HepG2 (cell line): ENCODE measurements around the gene OTOP2. TPM values are rescaled to one million over a fixed set of nuclear protein-coding genes. Genes with fewer than 3 reads are reported as not detected.
A peak's percentile ranks its signal among the peaks of the same experiment; 100 is the strongest.

Experiments
- ATAC-seq: fragments of 200-7000 bp; cut with Tn5 transposase; 3 replicates; pipeline ENCODE4 v1.9.1; 2020; ENCODE audit warnings: mild to moderate bottlenecking, moderate library complexity
- BruUV-seq: library from RNA; stranded (reverse); fragments of 400-500 nt; replicated peaks from 2 replicates; lab custom pipeline; 2021; lab: Mats Ljungman, UMichigan
- CTCF ChIA-PET: fragments of 300-600 bp; formaldehyde crosslinking; extraction: SDS; loops from one replicate; lab custom pipeline; 2021; ENCODE audit warnings: low total read pairs, inconsistent platforms, low intra/inter-chr PET ratio; lab: Yijun Ruan, JAX
- POLR2A ChIA-PET: fragments of 350-600 bp; sonication (Branson Sonifier 250); formaldehyde crosslinking; loops from one replicate; lab custom pipeline; 2020; ENCODE audit warnings: antibody characterized with exemption, inconsistent platforms; lab: Yijun Ruan, JAX
- DNase-seq: peaks from one replicate; pipeline ENCODE4 v3.0.0-alpha.2; 2015; ENCODE audit warnings: low spot score
- FAIRE-seq: peaks from 3 replicates; lab custom pipeline; 2011; peaks lifted over from hg19 to GRCh38; lab: Jason Lieb, UNC
- H2AFZ ChIP-seq: one replicate; pipeline ENCODE4 v1.6.1; 2011; ENCODE audit warnings: low read length, inconsistent platforms
- H3K27ac ChIP-seq: fragments of 300-600 bp; 3 replicates; pipeline ENCODE4 v1.8.0; 2011; ENCODE audit warnings: mixed run types, mild to moderate bottlenecking, mixed read lengths, low read length, inconsistent platforms; ENCODE audit not compliant: insufficient read depth; ENCODE audit errors: extremely low read length
- H3K27me3 ChIP-seq, 2 experiments: fragments of 200-600 bp in 1 of 2; 2 replicates in 1 of 2; 3 replicates in 1 of 2; pipeline versions ENCODE4 v1.6.0 to v1.8.0; 2011; ENCODE audit warnings: low read length in 2 of 2, mild to moderate bottlenecking in 2 of 2, moderate library complexity in 2 of 2, inconsistent platforms in 1 of 2; ENCODE audit not compliant: insufficient read depth in 2 of 2, control insufficient read depth in 1 of 2
- H3K36me3 ChIP-seq, 2 experiments: fragments of 200-600 bp in 1 of 2; replicated peaks in 1 of 2; 2 replicates in 1 of 2; 3 replicates in 1 of 2; pipeline versions ENCODE4 v1.5.1 to v1.8.0; 2011; ENCODE audit warnings: low read length in 2 of 2, inconsistent platforms in 1 of 2; ENCODE audit not compliant: insufficient read depth in 2 of 2, control insufficient read depth in 1 of 2
- H3K4me1 ChIP-seq: 2 replicates; pipeline ENCODE4 v1.5.1; 2012; ENCODE audit warnings: low read length, inconsistent platforms; ENCODE audit not compliant: insufficient read depth
- H3K4me2 ChIP-seq: 2 replicates; pipeline ENCODE4 v1.6.0; 2011; ENCODE audit warnings: low read depth, low read length, inconsistent platforms
- H3K4me3 ChIP-seq, 3 experiments: fragments of 200-600 bp in 1 of 3; sonication (generic), shearing (Covaris generic) in 1 of 3; replicated peaks in 1 of 3; 2 replicates each; pipeline ENCODE4 v1.5.1; 2011 to 2016; ENCODE audit warnings: low read length in 3 of 3, inconsistent platforms in 2 of 3, low read depth in 2 of 3, mild to moderate bottlenecking in 2 of 3, control low read depth in 1 of 3, mixed read lengths in 1 of 3; ENCODE audit not compliant: insufficient read depth in 1 of 3
- H3K79me2 ChIP-seq: one replicate; pipeline ENCODE4 v1.6.1; 2011; ENCODE audit warnings: low read length, inconsistent platforms; ENCODE audit not compliant: insufficient read depth
- H3K9ac ChIP-seq: 2 replicates; pipeline ENCODE4 v1.6.0; 2011; ENCODE audit warnings: mild to moderate bottlenecking, low read depth, low read length, inconsistent platforms; ENCODE audit not compliant: insufficient read depth
- H3K9me3 ChIP-seq: 2 replicates; pipeline ENCODE4 v1.5.1; 2012; ENCODE audit warnings: mild to moderate bottlenecking, low read length
- H4K20me1 ChIP-seq: 2 replicates; pipeline ENCODE4 v1.6.0; 2011; ENCODE audit warnings: inconsistent platforms, mild to moderate bottlenecking, low read length, moderate library complexity; ENCODE audit not compliant: insufficient read depth
- HNRNPL ChIP-seq: fragments of 200-400 bp; formaldehyde crosslinking; IDR thresholded peaks from 2 replicates; pipeline ENCODE4 v1.6.1; 2017; ENCODE audit warnings: mild to moderate bottlenecking, low read depth, low read length
- MBD4 ChIP-seq: IDR thresholded peaks from 2 replicates; pipeline ENCODE4 v1.6.1; 2012; ENCODE audit warnings: low read length, inconsistent platforms, borderline replicate concordance
- SOX5 ChIP-seq: IDR thresholded peaks from 2 replicates; pipeline ENCODE4 v1.6.1; 2016; ENCODE audit warnings: borderline replicate concordance
- ZNF44 ChIP-seq: sonication (generic); formaldehyde crosslinking; IDR thresholded peaks from 2 replicates; pipeline ENCODE4 v1.5.1; 2020; ENCODE audit warnings: mild to moderate bottlenecking, missing genetic modification reagents
- ZNF460 ChIP-seq: sonication (generic); formaldehyde crosslinking; IDR thresholded peaks from 2 replicates; pipeline ENCODE4 v1.5.1; 2020; ENCODE audit warnings: missing genetic modification reagents, mild to moderate bottlenecking, borderline replicate concordance
- ZNF619 ChIP-seq: sonication (generic); formaldehyde crosslinking; IDR thresholded peaks from 2 replicates; pipeline ENCODE4 v1.4.0; 2020; ENCODE audit warnings: mild to moderate bottlenecking, missing genetic modification reagents
- ZSCAN22 ChIP-seq: sonication (generic); formaldehyde crosslinking; IDR thresholded peaks from 2 replicates; pipeline ENCODE4 v1.4.0; 2020; ENCODE audit warnings: mild to moderate bottlenecking, missing genetic modification reagents
- WGBS: methylation state at CpG from one replicate; pipeline ENCODE4 v1.1.6; 2017; ENCODE audit warnings: low lambda C conversion rate; 5-methylcytosine and 5-hydroxymethylcytosine counted together
- in situ Hi-C: cut with HindIII; loops from 2 replicates; pipeline ENCODE4 v1.10.0; 2017; ENCODE audit warnings: low pct_unique_long_range_greater_than_20kb; ENCODE audit not compliant: extremely low pct_ligation_motif_present
- intact Hi-C: fragments of 100-400 bp; cut with micrococcal nuclease; formaldehyde crosslinking; loops from one replicate; pipeline ENCODE4 v1.10.0; 2022; ENCODE audit not compliant: unreplicated experiment
- polyA plus RNA-seq, 8 experiments: library from polyadenylated mRNA; depleted of rRNA in 3 of 8; stranded (reverse) in 7 of 8; unstranded in 1 of 8; fragments of >200 nt; fragmentation: Illumina TruSeq in 4 of 8; extraction: Trizol in 4 of 8; gene quantifications; 2 replicates each; pipeline versions ENCODE4 v1.2.1 to v1.2.3, GENCODE V29; 2011 to 2016; ENCODE audit warnings: low read depth in 4 of 8, missing spikeins in 1 of 8, mixed read lengths in 1 of 8; ENCODE audit not compliant: insufficient read depth in 1 of 8
- total RNA-seq, 5 experiments: library from RNA; depleted of rRNA; stranded (reverse); fragments of >200 nt; fragmentation: Illumina TruSeq; extraction: Trizol; gene quantifications; 2 replicates each; pipeline ENCODE4 v1.2.3, GENCODE V29; 2016; ENCODE audit warnings: low read depth in 1 of 5
- TF ChIP-seq, protein P1 (sequence below): IDR thresholded peaks from 2 replicates; pipeline ENCODE4 v1.6.1; 2016; ENCODE audit warnings: missing compliant biosample characterization, missing genetic modification reagents, borderline replicate concordance
- TF ChIP-seq, protein P2 (sequence below): fragments of 450-650 bp; IDR thresholded peaks from 2 replicates; pipeline ENCODE4 v1.6.1; 2017; ENCODE audit warnings: mild to moderate bottlenecking
- TF ChIP-seq, protein P3 (sequence below): sonication (generic); formaldehyde crosslinking; IDR thresholded peaks from 2 replicates; pipeline ENCODE4 v1.5.0; 2020; ENCODE audit warnings: missing genetic modification reagents, mild to moderate bottlenecking, borderline replicate concordance
- TF ChIP-seq, protein P4 (sequence below): sonication (generic); formaldehyde crosslinking; IDR thresholded peaks from 2 replicates; pipeline ENCODE4 v1.5.1; 2020; ENCODE audit warnings: mild to moderate bottlenecking, missing genetic modification reagents, moderate library complexity
- TF ChIP-seq, protein P5 (sequence below): fragments of 450-650 bp; IDR thresholded peaks from 2 replicates; pipeline ENCODE4 v1.6.1; 2016

OTOP2 gene
- total and polyA plus RNA-seq, 2 of the 13 experiments (the other 11 are each of a cell fraction or from before 2014, with no cell fraction given): not detected

DNA sequence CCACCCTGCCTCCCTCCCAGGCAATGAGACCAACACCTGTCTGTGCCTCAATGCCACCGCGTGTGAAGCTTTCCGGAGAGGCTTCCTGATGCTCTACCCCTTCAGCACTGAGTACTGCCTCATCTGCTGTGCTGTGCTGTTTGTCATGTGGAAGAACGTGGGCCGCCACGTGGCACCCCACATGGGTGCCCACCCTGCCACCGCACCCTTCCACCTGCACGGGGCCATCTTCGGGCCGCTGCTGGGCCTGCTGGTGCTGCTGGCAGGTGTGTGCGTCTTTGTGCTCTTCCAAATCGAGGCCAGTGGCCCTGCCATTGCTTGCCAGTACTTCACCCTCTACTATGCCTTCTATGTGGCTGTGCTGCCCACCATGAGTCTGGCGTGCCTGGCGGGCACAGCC is 22.6 kb downstream of the OTOP2 start:
- WGBS: 39% methylated on average over 14 of the region's 14 CpGs
- BruUV-seq: no TSS peak
- Histone ChIP-seq H3K4me1 (no peaks in the 10 kb centered on the region), H3K79me2 (no peaks in the 10 kb centered on the region), H2AFZ (no peak overlapping the region), H3K4me2 (no peak overlapping the region), H3K9ac (no peak overlapping the region), H3K27me3 (peaks cover 22 to 75% of the 10 kb centered on the region in 2 experiments), H4K20me1 (no peaks in the 10 kb centered on the region), H3K27ac (no peak overlapping the region), H3K9me3 (no peaks in the 10 kb centered on the region), H3K36me3 (no peaks in the 10 kb centered on the region), H3K4me3 (no peak overlapping the region)
- POLR2A ChIA-PET: no interaction called here
- CTCF ChIA-PET: no interaction called here
- no peak for ATAC-seq
- intact Hi-C loops (no loop called here), in situ Hi-C loops (no loop called here)
- TF ChIP-seq HNRNPL: 0 out of 2 replicates have a peak, but pooled peaks have one; percentile 23
- TF ChIP-seq, protein P1, sequence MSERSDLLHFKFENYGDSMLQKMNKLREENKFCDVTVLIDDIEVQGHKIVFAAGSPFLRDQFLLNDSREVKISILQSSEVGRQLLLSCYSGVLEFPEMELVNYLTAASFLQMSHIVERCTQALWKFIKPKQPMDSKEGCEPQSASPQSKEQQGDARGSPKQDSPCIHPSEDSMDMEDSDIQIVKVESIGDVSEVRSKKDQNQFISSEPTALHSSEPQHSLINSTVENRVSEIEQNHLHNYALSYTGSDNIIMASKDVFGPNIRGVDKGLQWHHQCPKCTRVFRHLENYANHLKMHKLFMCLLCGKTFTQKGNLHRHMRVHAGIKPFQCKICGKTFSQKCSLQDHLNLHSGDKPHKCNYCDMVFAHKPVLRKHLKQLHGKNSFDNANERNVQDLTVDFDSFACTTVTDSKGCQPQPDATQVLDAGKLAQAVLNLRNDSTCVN (CRISPR knock-in tag): no peak
- no peak for TF ChIP-seq ZNF460
- no peak for TF ChIP-seq ZNF44 (CRISPR knock-in tag)
- TF ChIP-seq MBD4: no peak
- TF ChIP-seq, protein P2, sequence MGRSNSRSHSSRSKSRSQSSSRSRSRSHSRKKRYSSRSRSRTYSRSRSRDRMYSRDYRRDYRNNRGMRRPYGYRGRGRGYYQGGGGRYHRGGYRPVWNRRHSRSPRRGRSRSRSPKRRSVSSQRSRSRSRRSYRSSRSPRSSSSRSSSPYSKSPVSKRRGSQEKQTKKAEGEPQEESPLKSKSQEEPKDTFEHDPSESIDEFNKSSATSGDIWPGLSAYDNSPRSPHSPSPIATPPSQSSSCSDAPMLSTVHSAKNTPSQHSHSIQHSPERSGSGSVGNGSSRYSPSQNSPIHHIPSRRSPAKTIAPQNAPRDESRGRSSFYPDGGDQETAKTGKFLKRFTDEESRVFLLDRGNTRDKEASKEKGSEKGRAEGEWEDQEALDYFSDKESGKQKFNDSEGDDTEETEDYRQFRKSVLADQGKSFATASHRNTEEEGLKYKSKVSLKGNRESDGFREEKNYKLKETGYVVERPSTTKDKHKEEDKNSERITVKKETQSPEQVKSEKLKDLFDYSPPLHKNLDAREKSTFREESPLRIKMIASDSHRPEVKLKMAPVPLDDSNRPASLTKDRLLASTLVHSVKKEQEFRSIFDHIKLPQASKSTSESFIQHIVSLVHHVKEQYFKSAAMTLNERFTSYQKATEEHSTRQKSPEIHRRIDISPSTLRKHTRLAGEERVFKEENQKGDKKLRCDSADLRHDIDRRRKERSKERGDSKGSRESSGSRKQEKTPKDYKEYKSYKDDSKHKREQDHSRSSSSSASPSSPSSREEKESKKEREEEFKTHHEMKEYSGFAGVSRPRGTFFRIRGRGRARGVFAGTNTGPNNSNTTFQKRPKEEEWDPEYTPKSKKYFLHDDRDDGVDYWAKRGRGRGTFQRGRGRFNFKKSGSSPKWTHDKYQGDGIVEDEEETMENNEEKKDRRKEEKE: no peak
- TF ChIP-seq, protein P3, sequence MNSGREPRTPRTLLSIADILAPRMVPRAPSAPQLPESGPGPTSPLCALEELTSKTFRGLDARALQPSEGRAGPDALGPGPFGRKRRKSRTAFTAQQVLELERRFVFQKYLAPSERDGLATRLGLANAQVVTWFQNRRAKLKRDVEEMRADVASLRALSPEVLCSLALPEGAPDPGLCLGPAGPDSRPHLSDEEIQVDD (CRISPR knock-in tag): no peak
- TF ChIP-seq ZNF619 (CRISPR knock-in tag): no peak
- no peak for TF ChIP-seq SOX5 (CRISPR knock-in tag)
- TF ChIP-seq, protein P4, sequence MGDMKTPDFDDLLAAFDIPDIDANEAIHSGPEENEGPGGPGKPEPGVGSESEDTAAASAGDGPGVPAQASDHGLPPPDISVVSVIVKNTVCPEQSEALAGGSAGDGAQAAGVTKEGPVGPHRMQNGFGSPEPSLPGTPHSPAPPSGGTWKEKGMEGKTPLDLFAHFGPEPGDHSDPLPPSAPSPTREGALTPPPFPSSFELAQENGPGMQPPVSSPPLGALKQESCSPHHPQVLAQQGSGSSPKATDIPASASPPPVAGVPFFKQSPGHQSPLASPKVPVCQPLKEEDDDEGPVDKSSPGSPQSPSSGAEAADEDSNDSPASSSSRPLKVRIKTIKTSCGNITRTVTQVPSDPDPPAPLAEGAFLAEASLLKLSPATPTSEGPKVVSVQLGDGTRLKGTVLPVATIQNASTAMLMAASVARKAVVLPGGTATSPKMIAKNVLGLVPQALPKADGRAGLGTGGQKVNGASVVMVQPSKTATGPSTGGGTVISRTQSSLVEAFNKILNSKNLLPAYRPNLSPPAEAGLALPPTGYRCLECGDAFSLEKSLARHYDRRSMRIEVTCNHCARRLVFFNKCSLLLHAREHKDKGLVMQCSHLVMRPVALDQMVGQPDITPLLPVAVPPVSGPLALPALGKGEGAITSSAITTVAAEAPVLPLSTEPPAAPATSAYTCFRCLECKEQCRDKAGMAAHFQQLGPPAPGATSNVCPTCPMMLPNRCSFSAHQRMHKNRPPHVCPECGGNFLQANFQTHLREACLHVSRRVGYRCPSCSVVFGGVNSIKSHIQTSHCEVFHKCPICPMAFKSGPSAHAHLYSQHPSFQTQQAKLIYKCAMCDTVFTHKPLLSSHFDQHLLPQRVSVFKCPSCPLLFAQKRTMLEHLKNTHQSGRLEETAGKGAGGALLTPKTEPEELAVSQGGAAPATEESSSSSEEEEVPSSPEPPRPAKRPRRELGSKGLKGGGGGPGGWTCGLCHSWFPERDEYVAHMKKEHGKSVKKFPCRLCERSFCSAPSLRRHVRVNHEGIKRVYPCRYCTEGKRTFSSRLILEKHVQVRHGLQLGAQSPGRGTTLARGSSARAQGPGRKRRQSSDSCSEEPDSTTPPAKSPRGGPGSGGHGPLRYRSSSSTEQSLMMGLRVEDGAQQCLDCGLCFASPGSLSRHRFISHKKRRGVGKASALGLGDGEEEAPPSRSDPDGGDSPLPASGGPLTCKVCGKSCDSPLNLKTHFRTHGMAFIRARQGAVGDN: 0 out of 2 replicates have a peak, but pooled peaks have one; percentile 8
- no peak for TF ChIP-seq ZSCAN22 (CRISPR knock-in tag)
- TF ChIP-seq, protein P5, sequence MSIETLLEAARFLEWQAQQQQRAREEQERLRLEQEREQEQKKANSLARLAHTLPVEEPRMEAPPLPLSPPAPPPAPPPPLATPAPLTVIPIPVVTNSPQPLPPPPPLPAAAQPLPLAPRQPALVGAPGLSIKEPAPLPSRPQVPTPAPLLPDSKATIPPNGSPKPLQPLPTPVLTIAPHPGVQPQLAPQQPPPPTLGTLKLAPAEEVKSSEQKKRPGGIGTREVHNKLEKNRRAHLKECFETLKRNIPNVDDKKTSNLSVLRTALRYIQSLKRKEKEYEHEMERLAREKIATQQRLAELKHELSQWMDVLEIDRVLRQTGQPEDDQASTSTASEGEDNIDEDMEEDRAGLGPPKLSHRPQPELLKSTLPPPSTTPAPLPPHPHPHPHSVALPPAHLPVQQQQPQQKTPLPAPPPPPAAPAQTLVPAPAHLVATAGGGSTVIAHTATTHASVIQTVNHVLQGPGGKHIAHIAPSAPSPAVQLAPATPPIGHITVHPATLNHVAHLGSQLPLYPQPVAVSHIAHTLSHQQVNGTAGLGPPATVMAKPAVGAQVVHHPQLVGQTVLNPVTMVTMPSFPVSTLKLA: peak; percentile 89
- FAIRE-seq: no peak
- no peak for DNase-seq
